SK-N-SH treated with all-trans-retinoic acid at 6 μM for 48 hours (cell line): ENCODE data around the gene MAML3.

Experiments
- ATAC-seq: fragments of 200-7000 bp; cut with Tn5 transposase; 3 replicates; pipeline ENCODE4 v1.9.1; 2020; ENCODE audit warnings: mild to moderate bottlenecking, moderate library complexity
- BACH2 ChIP-seq: fragments of 250-450 bp; sonication (Bioruptor Pico); IDR thresholded peaks from 2 replicates; pipeline ENCODE4 v1.9.0; 2021; ENCODE audit warnings: mild to moderate bottlenecking, borderline replicate concordance
- CSDC2 ChIP-seq: fragments of 250-450 bp; sonication (Bioruptor Pico); IDR thresholded peaks from 2 replicates; pipeline ENCODE4 v1.5.0; 2020; ENCODE audit warnings: mild to moderate bottlenecking, moderate library complexity
- ESRRG ChIP-seq: fragments of 250-450 bp; sonication (Bioruptor Pico); IDR thresholded peaks from 2 replicates; pipeline ENCODE4 v1.6.1; 2021; ENCODE audit warnings: mild to moderate bottlenecking
- GLIS3 ChIP-seq: fragments of 250-450 bp; sonication (Bioruptor Pico); IDR thresholded peaks from 2 replicates; pipeline ENCODE4 v1.5.0; 2020; ENCODE audit warnings: mild to moderate bottlenecking, moderate library complexity
- ISL1 ChIP-seq: fragments of 250-450 bp; sonication (Bioruptor Pico); IDR thresholded peaks from 2 replicates; pipeline ENCODE4 v2.1.2; 2022; ENCODE audit warnings: mild to moderate bottlenecking, moderate library complexity
- OSR1 ChIP-seq: fragments of 250-450 bp; sonication (Bioruptor Pico); IDR thresholded peaks from 2 replicates; pipeline ENCODE4 v1.8.0; 2022; ENCODE audit warnings: moderate library complexity, mild to moderate bottlenecking, inconsistent platforms
- PATZ1 ChIP-seq: fragments of 250-450 bp; sonication (Bioruptor Pico); IDR thresholded peaks from 2 replicates; pipeline ENCODE4 v1.8.0; 2020; ENCODE audit warnings: mild to moderate bottlenecking, moderate library complexity, borderline replicate concordance
- POU6F1 ChIP-seq: fragments of 250-450 bp; sonication (Bioruptor Pico); IDR thresholded peaks from 2 replicates; pipeline ENCODE4 v1.8.0; 2021; ENCODE audit warnings: low read depth, mild to moderate bottlenecking, moderate library complexity, borderline replicate concordance
- PPARA ChIP-seq: fragments of 250-450 bp; sonication (Bioruptor Pico); IDR thresholded peaks from 2 replicates; pipeline ENCODE4 v1.5.0; 2020; ENCODE audit warnings: mild to moderate bottlenecking, borderline replicate concordance
- RARB ChIP-seq: fragments of 250-450 bp; sonication (Bioruptor Pico); IDR thresholded peaks from 2 replicates; pipeline ENCODE4 v1.8.0; 2021; ENCODE audit warnings: mild to moderate bottlenecking, moderate library complexity
- SNAI2 ChIP-seq: fragments of 250-450 bp; sonication (Bioruptor Pico); IDR thresholded peaks from 2 replicates; pipeline ENCODE4 v1.5.0; 2020; ENCODE audit warnings: mild to moderate bottlenecking, moderate library complexity
- TCF4 ChIP-seq: fragments of 250-450 bp; sonication (Bioruptor Pico); IDR thresholded peaks from 2 replicates; pipeline ENCODE4 v1.8.0; 2021; ENCODE audit warnings: mild to moderate bottlenecking, moderate library complexity, borderline replicate concordance
- TOX ChIP-seq: fragments of 250-450 bp; sonication (Bioruptor Pico); IDR thresholded peaks from 2 replicates; pipeline ENCODE4 v1.8.0; 2021; ENCODE audit warnings: mild to moderate bottlenecking, moderate library complexity, borderline replicate concordance
- ZC3H10 ChIP-seq: fragments of 250-450 bp; sonication (Bioruptor Pico); IDR thresholded peaks from 2 replicates; pipeline ENCODE4 v1.5.1; 2021; ENCODE audit warnings: mild to moderate bottlenecking, moderate library complexity
- ZFP3 ChIP-seq: fragments of 250-450 bp; sonication (Bioruptor Pico); IDR thresholded peaks from 2 replicates; pipeline ENCODE4 v1.5.0; 2020; ENCODE audit warnings: mild to moderate bottlenecking, moderate library complexity
- ZFP30 ChIP-seq: fragments of 450-650 bp; formaldehyde crosslinking; IDR thresholded peaks from 2 replicates; pipeline ENCODE4 v1.5.0; 2022; ENCODE audit warnings: mild to moderate bottlenecking, moderate library complexity
- ZNF565 ChIP-seq: fragments of 450-650 bp; formaldehyde crosslinking; conservative IDR thresholded peaks from 2 replicates; pipeline ENCODE4 v1.5.0; 2020; ENCODE audit warnings: low read depth, mild to moderate bottlenecking, moderate library complexity
- ZNF70 ChIP-seq: fragments of 450-650 bp; formaldehyde crosslinking; IDR thresholded peaks from 2 replicates; pipeline ENCODE4 v1.5.0; 2020; ENCODE audit warnings: mild to moderate bottlenecking, moderate library complexity
- ZNF8 ChIP-seq: fragments of 450-650 bp; formaldehyde crosslinking; IDR thresholded peaks from 2 replicates; pipeline ENCODE4 v1.5.0; 2020; ENCODE audit warnings: mild to moderate bottlenecking, moderate library complexity
- TF ChIP-seq, protein P1 (sequence below): fragments of 250-450 bp; sonication (Bioruptor Pico); IDR thresholded peaks from 2 replicates; pipeline ENCODE4 v1.5.1; 2021; ENCODE audit warnings: mild to moderate bottlenecking, moderate library complexity
- TF ChIP-seq, protein P2 (sequence below): fragments of 250-450 bp; sonication (Bioruptor Pico); IDR thresholded peaks from 2 replicates; pipeline ENCODE4 v1.5.1; 2020; ENCODE audit warnings: low read depth, mild to moderate bottlenecking, moderate library complexity
- TF ChIP-seq, protein P3 (sequence below): fragments of 250-450 bp; sonication (Bioruptor Pico); IDR thresholded peaks from 2 replicates; pipeline ENCODE4 v1.5.0; 2020; ENCODE audit warnings: mild to moderate bottlenecking, moderate library complexity

MAML3 gene

DNA sequence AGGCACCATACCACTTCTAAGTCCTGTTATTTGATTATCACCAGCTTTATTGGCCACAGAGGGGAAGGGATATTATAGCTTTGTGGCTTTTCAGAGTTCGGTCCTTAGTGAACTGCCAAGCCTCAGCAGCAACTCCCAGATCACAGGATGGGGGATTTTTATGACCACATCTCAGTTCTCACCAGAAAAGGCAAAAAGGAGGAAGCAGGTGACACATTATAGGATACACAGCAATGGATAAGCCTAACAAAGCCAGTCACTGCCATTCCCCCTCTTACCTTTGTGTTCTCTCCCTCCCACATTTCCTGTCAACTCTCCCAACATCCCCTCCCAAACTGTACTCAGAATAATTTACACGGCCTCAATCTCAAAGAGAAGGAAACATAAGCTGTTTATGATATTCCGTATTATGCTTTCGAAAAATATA, 345.6 kb downstream of the MAML3 start:
- ATAC-seq: peak; percentile 19; the same call in 2 of the 3 replicates
- TF ChIP-seq ZNF565 (CRISPR knock-in tag) (no peak), TOX (CRISPR knock-in tag) (no peak), SNAI2 (no peak), ISL1 (no peak), BACH2 (CRISPR knock-in tag) (no peak), ZC3H10 (CRISPR knock-in tag) (no peak), RARB (CRISPR knock-in tag) (no peak), PATZ1 (CRISPR knock-in tag) (no peak), POU6F1 (CRISPR knock-in tag) (no peak), ESRRG (CRISPR knock-in tag) (no peak), CSDC2 (CRISPR knock-in tag) (no peak), PPARA (CRISPR knock-in tag) (no peak), GLIS3 (no peak), OSR1 (no peak)
- TF ChIP-seq, protein P1, sequence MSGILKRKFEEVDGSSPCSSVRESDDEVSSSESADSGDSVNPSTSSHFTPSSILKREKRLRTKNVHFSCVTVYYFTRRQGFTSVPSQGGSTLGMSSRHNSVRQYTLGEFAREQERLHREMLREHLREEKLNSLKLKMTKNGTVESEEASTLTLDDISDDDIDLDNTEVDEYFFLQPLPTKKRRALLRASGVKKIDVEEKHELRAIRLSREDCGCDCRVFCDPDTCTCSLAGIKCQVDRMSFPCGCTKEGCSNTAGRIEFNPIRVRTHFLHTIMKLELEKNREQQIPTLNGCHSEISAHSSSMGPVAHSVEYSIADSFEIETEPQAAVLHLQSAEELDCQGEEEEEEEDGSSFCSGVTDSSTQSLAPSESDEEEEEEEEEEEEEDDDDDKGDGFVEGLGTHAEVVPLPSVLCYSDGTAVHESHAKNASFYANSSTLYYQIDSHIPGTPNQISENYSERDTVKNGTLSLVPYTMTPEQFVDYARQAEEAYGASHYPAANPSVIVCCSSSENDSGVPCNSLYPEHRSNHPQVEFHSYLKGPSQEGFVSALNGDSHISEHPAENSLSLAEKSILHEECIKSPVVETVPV (CRISPR knock-in tag): no peak
- TF ChIP-seq, protein P2, sequence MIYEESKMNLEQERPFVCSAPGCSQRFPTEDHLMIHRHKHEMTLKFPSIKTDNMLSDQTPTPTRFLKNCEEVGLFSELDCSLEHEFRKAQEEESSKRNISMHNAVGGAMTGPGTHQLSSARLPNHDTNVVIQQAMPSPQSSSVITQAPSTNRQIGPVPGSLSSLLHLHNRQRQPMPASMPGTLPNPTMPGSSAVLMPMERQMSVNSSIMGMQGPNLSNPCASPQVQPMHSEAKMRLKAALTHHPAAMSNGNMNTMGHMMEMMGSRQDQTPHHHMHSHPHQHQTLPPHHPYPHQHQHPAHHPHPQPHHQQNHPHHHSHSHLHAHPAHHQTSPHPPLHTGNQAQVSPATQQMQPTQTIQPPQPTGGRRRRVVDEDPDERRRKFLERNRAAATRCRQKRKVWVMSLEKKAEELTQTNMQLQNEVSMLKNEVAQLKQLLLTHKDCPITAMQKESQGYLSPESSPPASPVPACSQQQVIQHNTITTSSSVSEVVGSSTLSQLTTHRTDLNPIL (CRISPR knock-in tag): no peak

GRCh38 chr4:139807483-139807882, 346.5 kb downstream of the MAML3 start:
- no peak for TF ChIP-seq PPARA (CRISPR knock-in tag)
- no peak for TF ChIP-seq OSR1
- no peak for TF ChIP-seq ZFP30
- ATAC-seq: no peak

GRCh38 chr4:139806929-139807328, 347.1 kb downstream of the MAML3 start:
- ATAC-seq: no peak

More at GRCh38 chr4:139806929-139807328, 347.1 kb downstream of the MAML3 start:
- TF ChIP-seq PPARA (CRISPR knock-in tag) (no peak), PATZ1 (CRISPR knock-in tag) (no peak), RARB (CRISPR knock-in tag) (no peak), ZC3H10 (CRISPR knock-in tag) (no peak), ZNF8 (CRISPR knock-in tag) (no peak), SNAI2 (no peak), CSDC2 (CRISPR knock-in tag) (no peak), ZFP30 (no peak), POU6F1 (CRISPR knock-in tag) (no peak), ISL1 (no peak), TOX (CRISPR knock-in tag) (no peak), ZNF70 (CRISPR knock-in tag) (no peak), ESRRG (CRISPR knock-in tag) (no peak), ZFP3 (no peak), TCF4 (CRISPR knock-in tag) (no peak), BACH2 (CRISPR knock-in tag) (no peak), GLIS3 (no peak)
- TF ChIP-seq, protein P3, sequence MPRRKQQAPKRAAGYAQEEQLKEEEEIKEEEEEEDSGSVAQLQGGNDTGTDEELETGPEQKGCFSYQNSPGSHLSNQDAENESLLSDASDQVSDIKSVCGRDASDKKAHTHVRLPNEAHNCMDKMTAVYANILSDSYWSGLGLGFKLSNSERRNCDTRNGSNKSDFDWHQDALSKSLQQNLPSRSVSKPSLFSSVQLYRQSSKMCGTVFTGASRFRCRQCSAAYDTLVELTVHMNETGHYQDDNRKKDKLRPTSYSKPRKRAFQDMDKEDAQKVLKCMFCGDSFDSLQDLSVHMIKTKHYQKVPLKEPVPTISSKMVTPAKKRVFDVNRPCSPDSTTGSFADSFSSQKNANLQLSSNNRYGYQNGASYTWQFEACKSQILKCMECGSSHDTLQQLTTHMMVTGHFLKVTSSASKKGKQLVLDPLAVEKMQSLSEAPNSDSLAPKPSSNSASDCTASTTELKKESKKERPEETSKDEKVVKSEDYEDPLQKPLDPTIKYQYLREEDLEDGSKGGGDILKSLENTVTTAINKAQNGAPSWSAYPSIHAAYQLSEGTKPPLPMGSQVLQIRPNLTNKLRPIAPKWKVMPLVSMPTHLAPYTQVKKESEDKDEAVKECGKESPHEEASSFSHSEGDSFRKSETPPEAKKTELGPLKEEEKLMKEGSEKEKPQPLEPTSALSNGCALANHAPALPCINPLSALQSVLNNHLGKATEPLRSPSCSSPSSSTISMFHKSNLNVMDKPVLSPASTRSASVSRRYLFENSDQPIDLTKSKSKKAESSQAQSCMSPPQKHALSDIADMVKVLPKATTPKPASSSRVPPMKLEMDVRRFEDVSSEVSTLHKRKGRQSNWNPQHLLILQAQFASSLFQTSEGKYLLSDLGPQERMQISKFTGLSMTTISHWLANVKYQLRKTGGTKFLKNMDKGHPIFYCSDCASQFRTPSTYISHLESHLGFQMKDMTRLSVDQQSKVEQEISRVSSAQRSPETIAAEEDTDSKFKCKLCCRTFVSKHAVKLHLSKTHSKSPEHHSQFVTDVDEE: no peak
- TF ChIP-seq, protein P2 (CRISPR knock-in tag): no peak
